ENCODE results near the gene NDUFS5.
"Not testable (repeated sequence)": the region's sequence is repeated elsewhere in the genome, so short reads cannot be mapped to it uniquely, and the experiment has no call there.

The NDUFS5 gene

GRCh38 chr1:39016604-39017171 lies 9.5 kb upstream of the NDUFS5 start:
- no peak for FAIRE-seq

DNA sequence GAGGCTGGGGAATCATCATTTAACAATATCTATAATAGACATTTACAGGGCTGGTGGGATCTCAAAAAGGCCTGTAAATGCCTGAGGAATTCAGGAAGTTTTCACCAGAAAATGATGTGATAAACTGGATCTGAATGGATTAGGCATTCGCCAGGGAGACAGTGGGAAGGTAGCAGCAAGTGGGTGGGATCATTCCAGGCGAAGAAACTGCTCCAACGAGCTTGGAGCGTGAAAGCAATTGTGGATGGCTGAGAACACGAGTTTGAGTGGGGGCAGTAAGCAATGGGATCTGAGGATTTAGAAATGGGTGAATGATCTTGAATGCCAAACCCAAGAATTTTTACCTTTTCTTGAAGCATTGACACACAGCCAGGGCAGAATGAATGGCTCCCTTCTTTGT lies 8.9 kb upstream of the NDUFS5 start:
- no peak for FAIRE-seq

DNA sequence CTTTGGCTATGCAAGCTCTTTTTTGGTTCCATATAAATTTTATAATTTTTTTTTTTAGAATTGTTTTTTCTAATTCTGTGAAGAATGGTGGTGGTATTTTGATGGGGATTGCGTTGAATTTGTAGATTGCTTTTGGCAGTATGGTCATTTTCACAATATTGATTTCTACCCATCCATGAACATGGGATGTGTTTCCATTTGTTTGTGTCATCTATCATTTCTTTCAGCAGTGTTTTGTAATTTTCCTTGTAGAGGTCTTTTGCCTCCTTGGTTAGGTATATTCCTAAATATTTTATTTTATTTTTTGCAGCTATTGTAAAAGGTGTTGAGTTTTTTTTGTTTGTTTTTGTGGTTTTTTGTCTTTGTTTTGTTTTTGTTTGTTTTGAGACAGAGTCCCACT lies 5.7 kb upstream of the NDUFS5 start:
- FAIRE-seq = not testable (repeated sequence)

GRCh38 chr1:39021426-39021825 lies 4.7 kb upstream of the NDUFS5 start:
- no peak for FAIRE-seq

DNA sequence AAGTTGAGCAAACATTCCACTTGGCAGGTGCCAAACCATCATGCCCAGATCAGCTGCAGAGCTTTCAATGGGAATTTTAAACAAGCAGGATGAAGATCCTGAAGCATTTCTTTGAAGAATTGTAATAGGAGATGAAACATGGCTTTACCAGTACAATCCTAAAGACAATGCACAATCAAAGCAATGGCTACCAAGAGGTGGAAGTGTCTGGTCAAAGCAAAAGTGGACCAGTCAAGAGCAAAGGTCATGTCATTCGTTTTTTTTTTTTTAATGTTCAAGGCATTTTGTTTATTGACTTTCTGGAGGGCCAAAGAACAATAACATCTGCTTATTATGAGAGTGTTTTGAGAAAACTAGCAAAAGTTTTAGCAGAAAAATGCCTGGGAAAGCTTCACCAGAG lies 3.0 kb upstream of the NDUFS5 start:
- FAIRE-seq = no peak

DNA sequence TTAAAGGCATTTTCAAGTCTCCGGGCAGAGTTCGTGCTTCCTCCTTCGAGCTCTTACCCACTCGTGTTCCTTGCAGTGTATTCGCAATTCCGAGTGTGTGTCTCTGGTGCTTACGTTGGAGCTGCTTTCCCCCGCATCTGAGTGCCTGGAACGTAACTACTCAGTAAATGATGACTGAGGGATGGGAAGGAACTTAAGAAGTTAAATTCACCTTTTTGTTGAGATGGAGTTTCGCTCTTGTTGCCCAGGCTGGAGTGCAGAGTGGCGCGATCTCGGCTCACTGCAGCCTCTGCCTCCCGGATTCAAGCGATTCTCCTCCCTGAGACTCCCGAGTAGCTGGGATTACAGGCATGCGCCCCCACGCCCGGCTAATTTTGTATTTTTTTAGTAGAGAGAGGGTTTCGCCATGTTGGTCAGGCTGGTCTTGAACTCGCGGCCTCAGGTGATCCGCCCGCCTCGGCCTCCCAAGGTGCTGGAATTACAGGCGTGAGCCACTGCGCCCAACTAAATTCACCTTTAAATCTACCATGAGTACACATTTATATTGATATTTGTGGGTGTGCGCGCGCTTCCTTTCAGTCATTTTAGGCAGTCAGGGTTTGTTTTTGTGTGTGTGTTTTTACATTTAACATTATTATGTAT lies 837 bp downstream of the NDUFS5 start:
- no peak for FAIRE-seq

DNA sequence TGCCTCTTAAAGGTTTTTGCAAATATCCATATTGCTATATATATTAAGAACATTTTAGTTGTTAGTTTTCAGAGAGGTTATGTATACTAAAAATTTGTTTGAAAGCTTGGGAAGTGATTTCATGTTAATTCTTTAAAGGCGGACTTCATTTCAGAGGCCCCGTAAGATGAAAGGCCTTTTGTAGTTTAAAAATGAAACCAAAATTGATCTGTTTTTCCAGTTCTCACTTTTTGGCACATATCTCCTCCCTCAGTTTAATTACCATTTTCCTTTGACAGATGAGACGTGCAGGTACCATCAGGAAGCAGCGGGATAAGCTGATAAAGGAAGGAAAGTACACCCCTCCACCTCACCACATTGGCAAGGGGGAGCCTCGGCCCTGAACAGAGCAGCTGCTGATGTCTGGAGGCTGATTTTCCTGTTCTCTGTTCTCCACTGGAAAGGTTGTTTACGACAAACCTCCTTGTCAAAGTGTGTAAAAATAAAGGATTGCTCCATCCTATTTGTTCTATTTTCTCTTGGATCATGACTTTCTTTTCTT lies 8.0 kb downstream of the NDUFS5 start:
- FAIRE-seq = no peak

DNA sequence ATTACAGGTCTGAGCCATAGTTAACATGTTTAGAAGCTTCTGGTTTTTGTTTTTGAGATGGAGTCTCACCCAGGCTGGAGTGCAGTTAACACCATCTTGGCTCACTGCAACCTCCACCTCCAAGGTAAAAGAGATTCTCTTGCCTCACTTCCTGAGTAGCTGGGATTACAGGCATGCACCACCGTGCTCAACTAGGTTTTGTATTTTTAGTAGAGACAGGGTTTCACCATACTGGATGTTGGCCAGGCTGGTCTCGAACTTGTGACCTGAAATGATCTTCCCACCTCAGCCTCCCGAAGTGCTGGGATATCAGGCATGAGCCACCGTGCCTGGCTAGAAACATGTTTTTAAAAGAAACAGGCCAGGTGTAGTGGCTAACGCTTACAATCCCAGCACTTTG lies 10.5 kb downstream of the NDUFS5 start:
- FAIRE-seq = no peak

DNA sequence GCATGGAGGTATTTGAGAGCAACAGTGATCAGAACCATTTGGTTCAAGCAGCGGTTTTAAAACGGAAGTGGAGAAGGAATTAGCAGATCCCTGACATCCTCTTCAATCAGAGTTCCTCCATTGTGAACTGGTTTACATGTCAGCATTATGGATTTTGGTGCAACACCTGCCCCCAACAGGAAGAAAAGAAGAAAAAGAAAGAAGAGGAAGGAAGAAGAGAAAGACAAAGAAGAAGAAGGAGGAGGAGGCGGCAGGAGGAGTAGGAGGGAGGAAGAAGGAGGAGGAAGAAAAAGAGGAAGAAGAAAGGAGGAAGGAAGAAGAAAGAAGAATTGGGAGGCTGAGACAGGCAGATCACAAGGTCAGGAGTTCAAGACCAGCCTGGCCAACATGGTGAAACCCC lies 17.4 kb downstream of the NDUFS5 start:
- FAIRE-seq = no peak

DNA sequence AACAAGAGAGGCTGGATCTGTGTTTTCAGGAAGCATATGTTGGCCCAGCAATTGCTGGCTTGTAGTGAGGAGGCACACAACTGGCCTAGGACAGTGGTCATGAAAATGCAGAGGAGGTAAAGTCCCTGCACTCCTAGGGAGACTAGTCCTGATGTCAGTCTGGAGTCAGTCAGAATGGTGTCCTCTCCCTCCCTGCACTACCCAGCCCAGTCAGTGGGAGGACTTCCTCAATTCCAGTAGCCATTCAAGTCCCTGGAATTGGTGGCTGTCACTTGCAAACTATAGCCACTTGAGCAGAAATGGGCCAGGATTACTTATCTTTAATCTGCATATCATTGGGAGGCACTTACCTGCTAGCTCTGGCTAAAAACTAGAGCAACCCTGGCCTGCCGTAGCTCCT lies 18.6 kb downstream of the NDUFS5 start:
- FAIRE-seq = no peak

DNA sequence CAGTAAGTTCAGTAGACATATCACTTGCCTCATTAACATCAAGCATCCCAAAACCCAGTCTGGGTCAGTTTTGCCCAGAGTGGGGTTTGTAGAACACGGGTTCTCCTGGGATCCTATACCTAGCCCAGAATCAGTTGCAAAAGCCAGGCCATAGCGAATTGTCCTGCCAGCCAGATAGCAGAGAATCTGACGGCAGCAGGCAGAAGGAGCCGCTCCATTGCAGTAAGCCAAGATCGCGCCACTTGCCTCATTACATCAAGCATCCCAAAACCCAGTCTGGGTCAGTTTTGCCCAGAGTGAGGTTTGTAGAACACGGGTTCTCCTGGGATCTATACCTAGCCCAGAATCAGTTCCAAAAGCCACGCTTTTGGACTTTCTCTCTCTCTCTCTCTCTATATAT lies 19.1 kb downstream of the NDUFS5 start:
- FAIRE-seq = no peak

GRCh38 chr1:39046613-39047210 lies 20.6 kb downstream of the NDUFS5 start:
- FAIRE-seq = no peak

GRCh38 chr1:39047374-39048229 lies 21.5 kb downstream of the NDUFS5 start:
- FAIRE-seq = no peak

DNA sequence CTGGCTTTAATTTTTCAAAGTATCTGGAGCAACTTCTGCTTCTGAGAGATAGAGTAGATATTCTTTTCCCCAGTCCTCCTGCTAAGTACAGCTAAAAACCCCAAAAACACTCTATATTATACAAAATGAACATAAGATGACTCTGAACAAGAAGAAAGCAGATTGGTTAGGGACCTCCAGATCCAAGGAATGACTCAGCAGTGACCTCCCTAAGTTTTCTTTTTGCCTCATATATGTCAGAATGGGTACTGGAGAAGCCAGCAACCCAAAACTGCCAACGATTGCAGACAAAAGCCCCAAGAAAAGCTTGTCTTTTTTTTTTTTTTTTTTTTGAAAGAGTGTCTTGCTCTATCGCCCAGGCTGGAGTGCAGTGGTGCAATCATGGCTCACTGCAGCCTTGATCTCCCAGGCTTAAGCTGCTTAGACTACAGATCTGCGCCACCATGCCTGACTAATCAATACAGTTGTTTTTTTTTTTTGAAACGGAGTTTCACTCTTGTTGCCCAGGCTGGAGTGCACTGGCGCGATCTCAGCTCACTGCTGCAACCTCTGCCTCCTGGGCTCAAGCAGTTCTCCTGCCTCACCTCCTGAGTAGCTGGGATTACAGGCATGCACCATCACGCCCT lies 22.7 kb downstream of the NDUFS5 start:
- FAIRE-seq = no peak

GRCh38 chr1:39050001-39050400 lies 23.9 kb downstream of the NDUFS5 start:
- no peak for FAIRE-seq

GRCh38 chr1:39051193-39051850 lies 25.2 kb downstream of the NDUFS5 start:
- not testable (repeated sequence) for FAIRE-seq

- FAIRE-seq = no peak
Observed at GRCh38 chr1:39051956-39052355, 25.8 kb downstream of the NDUFS5 start.

GRCh38 chr1:39055213-39055710 lies 29.1 kb downstream of the NDUFS5 start:
- not testable (repeated sequence) for FAIRE-seq

- not testable (repeated sequence) for FAIRE-seq
Observed at GRCh38 chr1:39061516-39061915, 35.4 kb downstream of the NDUFS5 start.

GRCh38 chr1:39061951-39062350 lies 35.8 kb downstream of the NDUFS5 start:
- FAIRE-seq = no peak

- no peak for FAIRE-seq
Observed at GRCh38 chr1:39063191-39063590, 37.0 kb downstream of the NDUFS5 start.

- no peak for FAIRE-seq
Observed at GRCh38 chr1:39063775-39064174, 37.6 kb downstream of the NDUFS5 start.

Measured in G401.6 (cell line).